ENCODE data around the gene ARSI. TPM values are rescaled to one million over a fixed set of nuclear protein-coding genes. Genes with fewer than 3 reads are reported as not detected.

Gene ARSI
- total RNA-seq, 1 donor from 2014 or later: 0.65 TPM

DNA sequence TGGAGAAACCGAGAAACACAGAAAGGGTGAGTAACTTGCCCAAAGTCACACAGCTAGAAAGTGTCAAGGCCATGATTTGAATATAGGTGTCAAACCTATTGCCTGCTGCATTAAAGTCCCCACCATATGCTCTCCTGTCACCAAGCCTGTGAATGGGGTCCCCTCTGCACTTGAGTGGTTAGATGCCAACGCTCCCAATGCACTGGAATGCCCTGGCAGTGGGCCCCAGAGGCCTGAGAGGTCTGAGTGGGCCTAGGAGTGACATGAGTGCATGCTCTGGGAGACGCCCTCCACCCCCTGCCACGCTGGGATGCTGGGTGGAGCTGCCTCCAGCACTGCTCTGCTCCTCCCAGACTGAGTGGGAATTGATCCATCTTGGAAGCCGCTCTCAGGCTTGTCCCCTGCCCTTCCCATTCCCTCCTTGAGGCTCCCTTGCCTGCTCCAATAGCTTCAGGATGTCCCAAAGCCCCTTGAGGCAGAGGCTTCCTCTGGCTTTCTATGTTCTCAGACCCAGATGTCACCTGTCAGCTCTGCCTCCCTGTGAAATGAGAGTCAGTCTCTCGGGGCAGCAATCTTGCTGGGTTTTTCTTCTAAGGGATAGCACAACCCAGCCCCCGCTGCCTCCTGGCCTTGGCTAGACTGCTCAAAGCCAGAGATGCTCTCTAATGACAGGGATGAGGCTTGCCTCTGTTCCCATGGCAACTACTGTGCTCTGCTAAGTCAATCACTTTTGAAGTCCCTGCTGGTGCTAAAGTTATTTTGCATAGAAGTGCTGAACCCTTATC is 6.6 kb upstream of the ARSI start:
- no peak for DNase-seq (ENCODE audit: low spot score)

DNA sequence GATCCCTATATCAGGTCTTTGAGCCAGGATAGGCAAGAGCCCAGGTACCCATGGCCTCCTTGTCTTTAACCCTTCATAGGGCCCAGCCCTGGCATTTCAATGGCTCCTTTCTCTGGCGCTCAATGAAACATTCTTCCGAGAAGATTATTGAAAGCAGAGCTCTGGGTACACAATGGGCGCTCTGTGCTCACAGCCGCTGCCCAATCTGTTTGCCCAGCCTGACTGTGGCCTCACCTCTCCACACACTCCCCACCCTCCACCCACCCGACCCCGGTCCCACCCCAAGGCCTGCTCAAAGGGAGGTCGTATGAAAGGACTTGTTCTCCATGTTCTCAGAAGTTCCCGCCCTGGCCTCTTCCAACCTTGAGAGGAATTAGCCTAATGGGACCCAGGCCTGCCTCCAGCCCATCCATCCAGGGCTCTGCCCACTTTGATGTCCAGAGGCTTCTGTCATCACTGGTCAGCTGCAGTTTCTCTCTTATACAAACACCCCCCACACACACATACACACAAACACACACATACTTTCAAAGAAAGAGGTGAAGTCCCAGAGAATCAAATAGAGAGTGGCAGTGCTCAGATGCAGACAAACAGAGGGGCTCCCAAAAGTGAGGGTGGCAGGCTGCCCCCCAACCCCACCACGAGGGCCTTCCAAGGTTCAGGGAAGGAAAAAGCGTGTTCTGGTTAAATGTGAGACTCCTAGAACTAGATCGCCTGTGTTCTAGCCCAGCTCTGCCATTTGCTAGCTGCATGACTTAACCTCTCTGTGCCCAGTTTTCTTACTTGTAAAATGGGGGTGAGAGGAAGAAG is 5.1 kb upstream of the ARSI start:
- no peak for DNase-seq (ENCODE audit: low spot score)

DNA sequence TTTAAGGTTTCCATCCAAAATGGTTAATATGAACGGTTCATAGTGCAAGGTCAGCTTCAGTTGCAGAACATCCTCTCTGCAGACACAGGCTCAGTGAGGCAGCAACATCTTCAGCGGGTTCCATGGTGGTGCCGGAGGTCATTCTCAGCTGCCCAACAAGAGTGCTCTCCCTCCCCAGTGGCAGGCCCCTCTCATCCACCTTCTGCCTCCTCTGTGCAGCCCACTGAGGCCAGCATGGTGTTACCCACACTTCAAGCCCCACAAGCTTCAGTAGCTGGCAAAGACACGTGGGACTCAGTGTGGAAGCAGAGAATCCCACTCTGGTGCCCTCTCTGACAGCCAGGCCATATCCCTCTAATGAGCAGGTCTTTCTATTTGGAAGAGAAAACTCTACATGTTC is 4.1 kb upstream of the ARSI start:
- DNase-seq (ENCODE audit: low spot score): no peak

DNA sequence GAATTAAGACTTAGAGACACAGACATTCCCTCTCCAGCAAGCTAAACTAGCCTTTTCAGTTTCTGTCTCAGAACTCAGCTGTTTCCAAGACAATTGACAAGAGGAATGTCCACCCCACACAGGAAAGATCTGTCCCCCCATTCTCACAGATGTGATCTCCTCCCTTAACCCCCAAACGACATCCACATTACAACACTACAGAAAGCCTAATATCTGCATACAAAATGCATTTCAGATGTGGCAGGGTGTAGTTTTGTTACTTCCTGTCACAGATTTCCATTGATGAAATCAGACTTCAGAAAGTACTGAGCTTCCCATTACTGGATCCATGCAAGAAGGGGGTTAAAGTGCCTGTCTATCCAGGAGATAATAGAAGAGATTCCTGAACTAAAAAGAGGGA is 2.9 kb upstream of the ARSI start:
- DNase-seq (ENCODE audit: low spot score): no peak

DNA sequence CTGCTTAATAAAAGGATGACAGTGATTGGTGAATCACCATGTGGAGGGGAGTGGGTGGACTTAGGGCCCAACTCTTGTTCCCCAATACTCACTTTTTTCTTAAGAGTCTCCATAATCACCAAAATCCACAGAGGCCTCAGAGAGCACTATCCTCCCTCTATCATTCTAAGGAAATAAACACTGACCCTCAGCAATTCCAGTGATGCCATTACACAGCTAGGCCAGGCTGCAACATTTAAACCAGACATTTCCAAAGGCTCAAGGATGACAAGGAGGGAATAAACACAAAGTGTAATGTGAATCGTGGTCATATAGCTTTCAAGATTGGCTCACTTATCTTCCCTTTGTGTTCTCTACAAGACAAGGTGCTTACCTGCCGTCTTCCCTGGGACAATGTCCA is 2.4 kb upstream of the ARSI start:
- no peak for DNase-seq (ENCODE audit: low spot score)

DNA sequence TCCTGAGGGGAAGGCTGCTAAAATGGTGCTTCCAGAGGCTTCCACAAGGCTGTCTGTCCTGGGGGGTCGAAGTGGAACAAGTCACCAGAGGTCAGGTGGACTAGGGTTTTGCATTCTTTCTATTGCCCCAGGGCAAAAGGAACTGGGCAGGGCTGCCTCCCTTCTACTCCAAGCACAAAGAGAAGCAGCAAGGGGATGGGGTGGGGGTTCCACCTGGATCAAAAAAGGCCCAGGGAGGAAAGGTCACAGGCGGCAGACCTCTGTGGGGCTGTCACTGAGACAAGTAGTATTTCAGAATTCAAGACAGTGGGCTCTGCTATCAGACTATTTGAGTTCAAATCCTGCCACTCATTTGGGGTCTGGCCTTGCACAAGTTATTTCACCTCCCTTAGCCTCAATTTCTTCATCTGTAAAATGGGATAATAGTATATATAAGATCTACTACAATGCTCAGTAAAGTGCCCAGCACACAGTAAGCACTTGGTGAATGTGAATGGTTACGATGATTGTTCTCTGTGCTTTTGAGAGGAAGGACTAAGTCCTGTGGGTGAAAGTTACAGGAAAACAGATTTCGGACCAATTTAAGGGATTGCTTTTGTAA is 1.9 kb upstream of the ARSI start:
- no peak for DNase-seq (ENCODE audit: low spot score)

- DNase-seq (ENCODE audit: low spot score): no peak
Observed at GRCh38 chr5:150303660-150304386, 1.1 kb upstream of the ARSI start.

DNA sequence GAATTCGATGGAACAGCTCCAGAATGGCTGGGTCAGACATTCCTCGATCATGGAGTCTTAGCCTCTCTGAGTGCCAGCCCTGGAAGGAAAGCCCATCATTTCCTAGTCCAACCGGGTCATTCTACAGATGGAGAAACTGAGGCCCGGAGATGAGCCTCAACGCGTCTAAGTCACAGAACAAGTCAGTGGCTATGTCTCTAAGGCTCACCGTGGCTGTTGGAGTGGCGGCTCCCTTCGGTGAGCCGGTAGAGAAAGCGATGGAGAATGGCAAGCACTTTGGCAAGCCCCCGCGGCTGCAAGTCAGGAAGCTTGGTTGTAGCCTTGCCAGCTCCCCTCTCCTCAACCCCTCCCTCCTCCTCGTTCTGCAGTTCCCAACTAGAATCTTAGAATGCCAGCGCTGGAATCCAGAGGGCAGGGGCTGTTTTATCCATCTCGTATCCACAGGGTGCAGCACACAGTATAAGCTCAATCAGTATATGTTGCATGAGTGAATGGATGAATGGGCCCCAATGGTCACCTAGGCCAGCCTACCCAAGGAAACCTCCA is 438 bp upstream of the ARSI start:
- no peak for DNase-seq (ENCODE audit: low spot score)

- no peak for DNase-seq (ENCODE audit: low spot score)
Observed at GRCh38 chr5:150301901-150302300, 804 bp downstream of the ARSI start.

DNA sequence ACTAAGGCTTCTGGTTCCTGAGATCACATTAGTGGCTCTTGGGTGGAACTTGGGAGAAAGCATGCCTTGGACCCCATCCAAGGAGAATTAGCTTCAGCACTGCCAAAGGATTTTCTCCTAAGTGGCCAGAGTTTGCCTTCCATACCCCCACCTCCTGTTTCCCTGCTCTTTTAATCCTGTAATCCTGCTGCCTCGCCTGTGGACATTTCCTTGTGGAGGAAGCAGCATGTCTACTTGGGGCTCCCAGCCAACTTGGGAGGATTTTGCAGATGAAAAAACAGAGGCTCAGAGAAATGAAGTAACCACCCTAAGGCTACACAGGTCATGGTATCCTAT is 1.6 kb downstream of the ARSI start:
- DNase-seq (ENCODE audit: low spot score): no peak

- no peak for DNase-seq (ENCODE audit: low spot score)
Observed at GRCh38 chr5:150300496-150301169, 2.1 kb downstream of the ARSI start.

DNA sequence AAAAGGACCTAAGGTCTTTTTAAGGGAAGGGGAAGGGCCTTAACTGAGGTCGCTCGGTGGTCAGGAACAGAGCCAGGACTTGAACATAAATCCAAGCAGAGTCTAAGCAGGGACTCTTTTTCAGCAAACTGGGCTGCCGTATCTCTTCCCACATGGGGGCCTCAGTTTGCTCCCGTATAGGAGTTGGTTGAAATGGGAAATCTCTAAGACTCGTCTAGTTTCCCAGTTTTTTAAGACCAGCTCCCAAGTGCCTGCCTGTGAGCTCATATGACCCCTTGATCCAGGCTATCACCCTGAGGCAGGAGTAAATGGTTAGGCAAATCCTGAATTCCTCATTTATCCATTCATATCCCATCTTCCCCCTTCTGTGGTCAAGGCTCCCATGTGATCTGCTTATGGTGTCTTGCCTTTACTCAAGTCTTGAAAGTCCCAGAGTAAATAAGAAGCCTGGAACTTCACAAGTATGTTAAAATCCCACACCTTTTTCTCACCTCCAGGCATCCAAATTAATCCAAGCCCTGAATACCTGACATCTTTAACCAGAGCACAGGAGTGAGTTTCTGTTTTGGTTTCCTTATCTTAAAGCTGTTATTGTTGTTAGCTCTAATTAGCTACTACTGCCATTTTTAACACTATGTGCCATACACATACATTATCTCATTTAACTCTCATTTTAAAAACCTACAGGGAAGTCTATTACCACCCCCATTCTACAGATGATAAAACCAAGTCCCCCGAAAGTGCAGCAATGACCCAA is 3.0 kb downstream of the ARSI start:
- no peak for DNase-seq (ENCODE audit: low spot score)

GRCh38 chr5:150298701-150299451 is 3.8 kb downstream of the ARSI start:
- DNase-seq (ENCODE audit: low spot score): no peak

- no peak for DNase-seq (ENCODE audit: low spot score)
Observed at GRCh38 chr5:150297934-150298595, 4.6 kb downstream of the ARSI start.

GRCh38 chr5:150297236-150297890 is 5.3 kb downstream of the ARSI start:
- no peak for DNase-seq (ENCODE audit: low spot score)

- no peak for DNase-seq (ENCODE audit: low spot score)
Observed at GRCh38 chr5:150296496-150296895, 6.2 kb downstream of the ARSI start.

DNA sequence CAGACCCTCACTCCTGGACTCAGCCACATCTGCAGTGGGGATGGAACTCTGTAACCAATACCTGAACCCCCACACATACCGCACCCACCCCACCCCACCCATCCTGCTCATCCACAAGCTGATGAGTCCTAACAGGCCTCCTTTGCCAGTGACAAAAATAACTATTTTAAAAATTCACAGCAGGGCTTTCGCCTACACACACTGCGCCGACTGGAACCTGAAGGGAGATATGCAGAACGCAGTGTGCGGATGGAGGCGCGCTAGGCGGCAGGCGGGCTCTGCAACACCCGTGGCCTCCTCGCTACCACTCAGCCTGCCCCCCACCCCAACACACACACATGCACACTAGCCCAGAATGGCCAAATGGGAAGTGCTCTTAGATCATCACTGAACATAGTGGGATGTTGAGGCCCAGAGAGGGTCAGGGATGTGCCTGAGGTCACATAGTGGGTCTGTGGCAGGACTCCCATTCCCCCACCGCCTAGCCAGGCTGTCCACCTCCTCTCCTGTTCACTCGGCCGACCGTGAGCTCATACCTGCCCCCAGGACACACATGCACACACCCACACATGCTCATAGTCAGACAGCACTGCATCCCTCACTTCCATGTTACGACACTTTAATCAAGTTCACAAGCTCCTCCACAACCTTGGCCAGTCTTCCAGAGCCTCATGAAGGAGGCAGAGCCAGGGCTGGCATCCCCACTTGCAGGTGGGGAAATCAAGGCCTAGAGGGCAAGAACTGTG is 6.8 kb downstream of the ARSI start:
- DNase-seq (ENCODE audit: low spot score): no peak

- no peak for DNase-seq (ENCODE audit: low spot score)
Observed at GRCh38 chr5:150295172-150295634, 7.5 kb downstream of the ARSI start.

All from ureter (tissue), 1 donor.